GM21529 (cell line): Measurements from ENCODE around the gene GDPD5.
A peak's percentile ranks its signal among the peaks of the same experiment; 100 is the strongest.

Source experiments
- ATAC-seq: cut with Tn5 transposase; IDR thresholded peaks from one replicate; pipeline ENCODE4 v1.9.1; 2021; ENCODE audit not compliant: unreplicated experiment

The GDPD5 gene, protein sequence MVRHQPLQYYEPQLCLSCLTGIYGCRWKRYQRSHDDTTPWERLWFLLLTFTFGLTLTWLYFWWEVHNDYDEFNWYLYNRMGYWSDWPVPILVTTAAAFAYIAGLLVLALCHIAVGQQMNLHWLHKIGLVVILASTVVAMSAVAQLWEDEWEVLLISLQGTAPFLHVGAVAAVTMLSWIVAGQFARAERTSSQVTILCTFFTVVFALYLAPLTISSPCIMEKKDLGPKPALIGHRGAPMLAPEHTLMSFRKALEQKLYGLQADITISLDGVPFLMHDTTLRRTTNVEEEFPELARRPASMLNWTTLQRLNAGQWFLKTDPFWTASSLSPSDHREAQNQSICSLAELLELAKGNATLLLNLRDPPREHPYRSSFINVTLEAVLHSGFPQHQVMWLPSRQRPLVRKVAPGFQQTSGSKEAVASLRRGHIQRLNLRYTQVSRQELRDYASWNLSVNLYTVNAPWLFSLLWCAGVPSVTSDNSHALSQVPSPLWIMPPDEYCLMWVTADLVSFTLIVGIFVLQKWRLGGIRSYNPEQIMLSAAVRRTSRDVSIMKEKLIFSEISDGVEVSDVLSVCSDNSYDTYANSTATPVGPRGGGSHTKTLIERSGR

DNA sequence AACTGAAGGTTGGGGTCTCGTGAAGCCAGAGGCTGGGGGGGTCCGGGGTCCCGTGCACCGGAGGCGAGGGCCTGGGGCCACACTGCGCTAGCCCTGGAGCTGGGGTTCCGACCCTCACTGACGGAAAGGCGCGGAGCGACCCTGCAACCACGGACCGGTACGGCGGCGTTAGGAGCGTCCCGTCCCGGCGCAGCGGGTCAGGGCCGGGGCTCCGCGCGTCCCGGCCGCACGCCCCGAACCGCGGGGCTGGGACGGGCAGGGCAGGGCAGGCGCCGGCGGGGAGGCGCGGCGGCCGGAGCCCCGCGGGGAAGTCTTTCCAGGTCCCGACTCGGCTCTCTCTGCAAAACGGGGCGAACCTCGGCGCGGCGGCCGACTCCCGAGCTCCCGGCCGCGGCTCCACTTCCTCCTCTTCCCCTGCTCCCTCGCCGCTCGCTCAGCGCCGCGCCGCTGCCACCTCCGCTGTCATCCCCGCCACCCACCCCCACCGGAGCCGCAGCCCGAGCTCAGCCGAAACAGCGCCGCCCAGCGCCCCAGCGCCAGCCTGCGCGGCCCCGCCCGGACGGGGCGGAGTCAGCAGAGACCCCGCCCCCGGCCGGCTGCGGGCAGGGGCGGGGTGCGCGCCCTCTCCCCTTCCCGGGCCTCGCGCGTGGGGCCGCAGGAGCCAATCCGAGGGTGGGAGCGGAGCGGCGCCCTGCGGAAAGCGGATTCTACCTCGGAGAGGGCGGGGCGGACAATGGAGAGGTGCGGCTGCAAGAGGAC lies at the start of gene GDPD5:
GDPD5 (minus strand) TSS at position 509 of the 759 bp plus-strand sequence. CDS start 48,206 bp downstream, outside the sequence.
- peak; percentile 65 for ATAC-seq

DNA sequence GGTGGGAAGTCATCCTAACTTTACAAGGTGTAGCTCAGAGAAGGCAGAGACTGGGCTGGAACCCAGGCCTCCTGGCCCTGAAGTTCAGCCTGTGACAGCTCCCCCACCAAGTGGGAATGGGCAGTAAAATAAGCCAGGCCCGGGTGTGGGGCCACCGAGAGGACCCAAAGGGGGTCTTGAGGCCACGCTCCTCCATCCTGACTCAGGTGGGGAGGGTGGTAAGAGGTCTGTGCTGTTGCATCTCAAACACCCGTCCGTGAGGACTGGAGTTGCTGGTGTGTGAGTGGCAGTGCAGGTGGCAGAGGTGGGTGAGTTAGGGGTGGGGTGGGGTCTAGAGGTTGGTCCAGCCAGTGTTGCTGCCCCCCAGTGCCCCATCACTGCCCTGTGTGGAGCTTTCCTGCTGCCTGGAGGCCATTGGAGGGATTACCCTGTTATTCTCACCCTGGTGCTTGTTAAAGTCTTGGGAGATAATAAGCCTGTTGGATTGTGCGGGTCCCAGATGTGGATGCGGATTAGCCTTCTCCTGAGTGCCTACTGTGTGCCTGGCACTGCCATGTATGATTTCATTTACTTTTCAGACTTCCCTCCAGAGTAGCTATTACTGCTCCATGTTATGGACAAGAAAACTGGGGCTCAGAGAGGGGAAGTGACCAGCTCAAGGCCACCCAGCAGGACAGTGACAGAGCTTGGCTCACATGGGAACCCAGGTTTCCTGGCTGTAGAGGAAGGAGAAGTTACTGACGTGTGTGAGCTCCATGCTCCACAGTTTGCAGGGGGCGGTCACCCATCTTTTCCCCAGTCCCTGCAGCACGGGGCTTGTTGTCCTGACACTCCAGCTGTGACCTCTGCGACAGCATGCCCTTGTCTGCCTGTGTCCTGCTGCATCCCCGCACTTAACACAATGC lies 49.2 kb upstream of the GDPD5 start:
- ATAC-seq: no peak

DNA sequence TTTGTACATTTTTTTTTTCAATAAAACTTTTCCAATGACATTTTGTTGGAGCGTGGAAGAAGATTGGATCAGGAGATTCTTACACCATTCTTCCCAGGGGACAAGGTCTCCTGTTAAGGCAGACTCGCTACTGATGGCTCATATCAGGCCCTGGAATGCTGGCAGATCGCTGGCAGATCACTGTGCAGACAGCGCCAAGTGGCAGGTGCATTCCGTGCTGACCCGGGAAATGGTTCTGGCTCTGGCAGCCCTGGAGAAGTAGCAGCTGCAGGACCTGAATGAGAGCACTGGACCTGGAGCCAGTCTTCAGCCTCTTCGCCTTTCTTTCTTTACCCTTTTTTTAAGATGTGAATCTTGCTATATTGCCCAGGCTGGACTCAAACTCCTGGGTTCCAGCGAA lies 47.0 kb upstream of the GDPD5 start:
- ATAC-seq: no peak

DNA sequence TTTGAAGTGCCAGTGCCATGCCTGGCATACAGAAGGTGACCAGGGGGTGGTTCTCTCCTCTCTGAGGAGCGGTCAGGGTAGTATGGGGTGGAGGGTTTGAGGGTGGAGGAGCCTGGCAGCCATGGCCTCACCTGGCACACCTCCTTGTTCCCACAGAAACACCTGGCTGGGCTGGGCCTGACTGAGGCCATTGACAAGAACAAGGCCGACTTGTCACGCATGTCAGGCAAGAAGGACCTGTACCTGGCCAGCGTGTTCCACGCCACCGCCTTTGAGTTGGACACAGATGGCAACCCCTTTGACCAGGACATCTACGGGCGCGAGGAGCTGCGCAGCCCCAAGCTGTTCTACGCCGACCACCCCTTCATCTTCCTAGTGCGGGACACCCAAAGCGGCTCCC lies 45.9 kb upstream of the GDPD5 start:
- no peak for ATAC-seq

DNA sequence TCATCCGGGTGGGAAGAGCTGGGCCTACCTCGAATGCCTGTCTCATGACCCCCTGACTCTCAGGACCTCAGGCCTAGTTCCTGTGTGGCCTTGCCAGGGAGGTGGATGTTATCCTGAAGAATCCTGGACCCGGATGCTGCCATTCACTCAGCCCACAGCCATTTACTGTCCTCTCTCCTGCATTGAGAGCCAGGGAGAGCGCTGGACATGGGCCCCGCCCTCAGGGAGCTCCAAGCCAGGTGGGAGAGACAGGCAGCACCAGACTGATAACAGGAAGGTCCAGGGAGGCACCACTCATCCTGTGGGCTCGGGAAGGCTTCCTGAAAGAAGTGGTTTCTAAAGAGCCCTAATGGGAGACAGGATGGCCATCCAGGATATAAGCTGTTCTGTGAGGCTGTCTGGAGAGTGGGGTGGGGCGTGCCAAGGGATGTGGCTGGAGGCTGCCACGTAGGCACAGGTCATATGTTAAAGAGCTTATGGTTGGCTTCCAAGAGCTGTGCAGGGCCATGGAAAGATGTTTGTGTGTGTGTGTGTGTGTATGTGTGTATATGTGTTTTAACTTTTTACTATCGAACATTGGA lies 44.9 kb upstream of the GDPD5 start:
- no peak for ATAC-seq

DNA sequence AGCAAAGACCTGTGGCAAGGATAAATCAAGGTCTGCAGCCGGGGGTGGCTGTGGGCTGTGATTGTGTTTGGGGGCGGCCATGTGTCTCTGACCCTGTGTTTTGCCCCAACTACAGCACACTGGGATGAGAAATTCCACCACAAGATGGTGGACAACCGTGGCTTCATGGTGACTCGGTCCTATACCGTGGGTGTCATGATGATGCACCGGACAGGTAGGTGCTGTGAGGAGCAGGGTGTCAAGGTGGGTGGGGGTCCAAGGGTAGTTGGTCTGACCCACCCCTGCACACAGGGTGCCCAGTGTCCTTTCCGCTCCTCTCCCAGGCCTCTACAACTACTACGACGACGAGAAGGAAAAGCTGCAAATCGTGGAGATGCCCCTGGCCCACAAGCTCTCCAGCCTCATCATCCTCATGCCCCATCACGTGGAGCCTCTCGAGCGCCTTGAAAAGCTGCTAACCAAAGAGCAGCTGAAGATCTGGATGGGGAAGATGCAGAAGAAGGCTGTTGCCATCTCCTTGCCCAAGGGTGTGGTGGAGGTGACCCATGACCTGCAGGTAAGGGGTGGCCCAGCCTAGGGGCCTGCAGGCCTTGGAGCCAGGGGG lies 43.0 kb upstream of the GDPD5 start:
- ATAC-seq: no peak

DNA sequence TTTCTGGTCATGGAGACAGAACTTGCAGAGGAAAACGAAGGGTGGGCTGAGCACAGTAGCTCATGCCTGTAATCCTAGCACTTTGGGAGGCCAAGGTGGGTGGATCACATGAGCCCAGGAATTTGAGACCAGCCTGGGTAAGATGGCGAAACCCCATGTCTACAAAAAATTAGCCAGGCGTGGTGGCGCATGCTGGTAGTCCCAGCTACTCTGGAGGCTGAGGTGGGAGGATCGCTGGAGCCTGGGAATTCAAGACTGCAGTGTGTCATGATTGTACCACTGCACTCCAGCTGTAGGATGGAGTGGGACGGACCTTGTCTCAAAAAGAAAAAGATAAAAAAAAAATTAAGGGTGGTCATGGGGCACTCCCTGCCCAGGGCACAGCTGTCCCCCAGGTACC lies 42.2 kb upstream of the GDPD5 start:
- no peak for ATAC-seq

DNA sequence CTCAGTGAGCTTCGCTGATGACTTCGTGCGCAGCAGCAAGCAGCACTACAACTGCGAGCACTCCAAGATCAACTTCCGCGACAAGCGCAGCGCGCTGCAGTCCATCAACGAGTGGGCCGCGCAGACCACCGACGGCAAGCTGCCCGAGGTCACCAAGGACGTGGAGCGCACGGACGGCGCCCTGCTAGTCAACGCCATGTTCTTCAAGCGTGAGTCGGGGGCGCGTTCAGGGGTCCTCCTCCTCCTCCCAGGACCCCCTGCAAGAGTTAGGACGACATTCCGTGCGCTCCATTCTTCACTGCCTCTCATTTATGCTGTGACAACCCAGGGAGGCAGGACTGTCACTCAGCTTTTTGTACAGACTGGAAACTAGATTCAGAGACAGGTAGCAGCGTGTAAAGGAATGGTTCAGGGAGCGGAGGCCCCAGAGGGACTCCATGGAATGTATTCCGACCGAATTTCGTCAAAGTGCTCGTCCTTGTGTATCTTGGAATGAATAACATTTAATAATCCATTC lies 41.1 kb upstream of the GDPD5 start:
- no peak for ATAC-seq

DNA sequence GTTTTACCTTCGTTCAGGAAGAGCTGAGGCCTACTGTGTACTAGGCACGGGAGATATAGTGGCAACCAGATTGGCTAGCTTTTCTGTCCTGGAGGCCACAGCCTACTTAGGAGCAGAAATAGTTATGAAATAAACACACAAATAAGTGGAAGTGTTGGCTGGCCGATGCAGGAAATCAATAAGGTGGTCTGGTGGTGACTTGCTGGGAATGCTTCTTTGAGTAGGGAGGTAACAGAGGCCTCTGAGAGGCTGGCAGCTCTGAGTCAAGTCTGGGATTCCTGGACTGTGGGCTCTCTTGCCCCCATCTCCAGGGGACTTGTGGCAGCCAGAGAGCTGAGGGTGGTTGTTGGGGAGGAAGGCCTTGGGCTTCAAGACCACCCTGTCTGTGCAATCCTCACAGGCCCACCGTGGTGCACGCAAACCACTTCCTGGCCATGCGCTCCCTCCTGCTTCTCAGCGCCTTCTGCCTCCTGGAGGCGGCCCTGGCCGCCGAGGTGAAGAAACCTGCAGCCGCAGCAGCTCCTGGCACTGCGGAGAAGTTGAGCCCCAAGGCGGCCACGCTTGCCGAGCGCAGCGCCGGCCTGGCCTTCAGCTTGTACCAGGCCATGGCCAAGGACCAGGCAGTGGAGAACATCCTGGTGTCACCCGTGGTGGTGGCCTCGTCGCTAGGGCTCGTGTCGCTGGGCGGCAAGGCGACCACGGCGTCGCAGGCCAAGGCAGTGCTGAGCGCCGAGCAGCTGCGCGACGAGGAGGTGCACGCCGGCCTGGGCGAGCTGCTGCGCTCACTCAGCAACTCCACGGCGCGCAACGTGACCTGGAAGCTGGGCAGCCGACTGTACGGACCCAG lies 40.4 kb upstream of the GDPD5 start:
- ATAC-seq: no peak

DNA sequence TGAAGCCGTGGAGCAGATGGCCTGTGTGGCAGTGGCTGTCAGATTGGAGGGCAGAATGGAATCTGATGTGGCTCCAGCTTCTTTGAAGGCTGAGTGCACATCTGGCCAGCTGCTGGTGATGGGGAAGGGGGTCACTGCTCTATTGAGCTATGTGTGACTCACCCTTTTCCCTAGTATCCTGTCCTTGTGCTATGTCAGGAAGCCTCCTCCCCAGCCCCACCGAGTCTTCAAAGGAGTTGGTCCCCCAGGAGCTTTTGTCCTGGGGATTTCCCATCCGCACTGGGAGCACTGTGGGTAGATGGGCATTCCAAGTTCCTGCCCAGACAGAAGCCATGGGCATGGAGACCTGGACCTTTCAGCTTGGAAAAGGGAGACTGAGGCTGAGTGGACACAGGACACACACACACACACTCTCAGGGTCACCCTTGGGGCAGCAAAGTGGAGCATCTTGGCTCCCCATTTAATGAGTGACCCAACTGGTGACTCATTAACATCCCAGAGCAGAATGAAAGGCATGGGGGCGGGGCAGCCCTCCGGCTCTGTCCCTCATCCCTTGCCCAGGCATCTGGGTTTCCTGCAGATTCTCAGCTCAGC lies 39.6 kb upstream of the GDPD5 start:
- no peak for ATAC-seq

DNA sequence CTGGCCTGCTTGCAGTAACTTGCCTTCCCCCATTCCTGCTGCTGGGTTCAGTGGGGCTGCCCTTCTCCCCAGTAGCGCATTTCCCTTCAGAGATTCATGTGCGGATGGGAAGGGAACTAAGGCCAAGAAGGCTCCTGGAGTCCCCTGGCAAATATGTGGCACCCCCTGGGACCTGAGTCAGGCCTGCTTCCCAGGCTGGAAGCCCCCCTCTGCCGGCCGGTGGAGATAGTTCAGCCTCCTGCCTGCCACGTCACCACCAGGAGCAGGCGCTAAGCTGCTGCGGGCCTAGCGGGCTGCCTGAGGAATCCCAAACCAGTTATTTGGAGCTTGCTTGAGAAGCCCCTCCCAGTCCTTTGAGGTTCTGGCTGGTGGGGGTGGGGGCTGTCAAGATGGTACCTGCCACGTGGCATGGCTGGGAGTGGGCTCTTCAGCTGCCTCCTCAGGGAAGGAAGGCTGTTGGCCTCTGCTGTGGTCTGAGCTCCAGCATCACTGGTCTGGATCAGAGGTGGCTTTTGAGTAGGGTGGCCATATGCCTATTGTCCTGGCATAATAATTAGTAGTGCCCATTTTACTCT lies 38.3 kb upstream of the GDPD5 start:
- no peak for ATAC-seq

DNA sequence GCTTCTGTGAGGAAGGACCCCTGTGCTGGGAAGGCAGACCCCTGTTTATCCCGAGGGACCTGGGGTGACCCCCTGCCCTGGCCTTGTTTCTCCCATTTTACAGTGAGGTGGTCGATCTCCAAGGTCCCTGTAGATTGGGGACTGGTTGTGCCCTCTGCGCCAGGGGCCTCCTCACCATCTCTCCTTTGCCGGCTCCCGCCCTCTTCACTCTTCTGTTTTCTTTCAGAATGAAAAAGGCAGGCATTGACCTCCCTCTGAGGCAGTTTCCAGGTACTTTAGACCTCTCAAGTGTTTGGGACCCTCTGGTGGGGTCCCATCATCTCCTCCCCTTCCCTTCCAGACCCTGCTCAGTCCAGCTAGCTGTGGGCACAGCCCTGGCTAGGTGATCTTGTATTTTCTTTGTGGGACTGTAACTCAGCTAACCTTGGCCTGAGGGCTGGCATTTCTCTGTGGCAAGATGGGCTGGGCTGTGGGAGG lies 37.8 kb upstream of the GDPD5 start:
- no peak for ATAC-seq

DNA sequence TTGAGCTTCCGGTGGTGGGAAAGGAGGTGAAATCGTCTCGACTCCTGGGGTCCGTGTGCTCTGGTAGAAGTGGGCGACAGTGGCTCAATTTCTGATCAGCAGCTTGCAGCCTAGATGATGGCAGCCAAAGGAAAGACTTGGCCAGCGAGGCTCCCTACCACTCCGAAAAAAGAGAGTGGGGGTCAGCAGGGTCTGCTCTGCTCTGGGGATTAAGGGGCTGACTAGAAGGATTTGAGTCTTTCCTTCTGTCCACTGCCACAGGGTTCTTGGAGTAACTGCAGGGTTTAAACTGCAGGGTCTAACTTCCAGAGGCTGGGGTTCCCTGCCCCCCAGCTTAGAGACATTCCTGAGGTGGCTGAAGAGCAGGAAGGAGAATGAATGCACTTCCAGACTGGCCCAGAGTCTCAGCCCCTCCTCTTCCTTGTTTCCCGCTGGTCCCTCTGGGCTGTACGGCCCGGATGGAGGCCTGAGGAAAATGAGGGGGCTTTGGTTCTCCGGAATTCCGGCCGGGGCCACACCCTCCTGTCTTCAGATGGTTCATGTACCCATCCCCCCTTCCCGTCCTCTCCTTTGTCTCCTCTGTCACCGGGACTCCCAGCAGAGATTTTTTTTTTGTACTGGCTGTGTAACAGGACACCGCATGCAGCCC lies 37.2 kb upstream of the GDPD5 start:
- no peak for ATAC-seq

DNA sequence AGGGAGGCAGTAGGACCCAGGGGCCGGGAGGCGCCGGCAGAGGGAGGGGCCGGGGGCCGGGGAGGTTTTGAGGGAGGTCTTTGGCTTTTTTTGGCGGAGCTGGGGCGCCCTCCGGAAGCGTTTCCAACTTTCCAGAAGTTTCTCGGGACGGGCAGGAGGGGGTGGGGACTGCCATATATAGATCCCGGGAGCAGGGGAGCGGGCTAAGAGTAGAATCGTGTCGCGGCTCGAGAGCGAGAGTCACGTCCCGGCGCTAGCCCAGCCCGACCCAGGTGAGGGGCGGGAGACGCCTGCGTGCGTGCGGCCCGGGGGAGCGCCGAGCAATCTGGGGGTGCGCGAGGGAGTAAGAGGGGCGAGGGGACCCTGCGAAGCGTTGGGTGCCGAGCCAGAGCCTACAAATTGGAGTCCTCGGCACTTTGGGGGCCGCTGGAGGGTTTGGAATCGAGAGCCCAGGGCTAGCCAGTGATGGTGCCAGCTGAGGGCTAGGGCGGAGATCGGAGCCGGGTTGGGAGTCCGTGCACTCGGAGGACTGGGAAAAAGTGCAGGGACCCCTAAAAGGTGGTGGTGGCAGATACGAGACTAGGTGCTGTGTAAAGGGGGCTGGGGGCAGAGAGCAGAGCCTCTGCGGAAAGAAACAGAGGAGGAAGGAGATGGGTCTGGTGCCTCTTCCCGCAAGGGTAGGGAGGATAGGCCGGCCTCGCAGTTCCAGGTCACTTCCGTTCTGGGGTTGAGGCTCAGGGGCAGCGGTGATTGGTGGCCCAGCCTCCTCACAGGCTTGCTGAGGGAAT lies 36.5 kb upstream of the GDPD5 start, which contains the start of gene SERPINH1:
SERPINH1 (plus strand) TSS at position 206 of the 788 bp plus-strand sequence. CDS start 4,097 bp downstream, outside the sequence.
- peak; percentile 74 for ATAC-seq

DNA sequence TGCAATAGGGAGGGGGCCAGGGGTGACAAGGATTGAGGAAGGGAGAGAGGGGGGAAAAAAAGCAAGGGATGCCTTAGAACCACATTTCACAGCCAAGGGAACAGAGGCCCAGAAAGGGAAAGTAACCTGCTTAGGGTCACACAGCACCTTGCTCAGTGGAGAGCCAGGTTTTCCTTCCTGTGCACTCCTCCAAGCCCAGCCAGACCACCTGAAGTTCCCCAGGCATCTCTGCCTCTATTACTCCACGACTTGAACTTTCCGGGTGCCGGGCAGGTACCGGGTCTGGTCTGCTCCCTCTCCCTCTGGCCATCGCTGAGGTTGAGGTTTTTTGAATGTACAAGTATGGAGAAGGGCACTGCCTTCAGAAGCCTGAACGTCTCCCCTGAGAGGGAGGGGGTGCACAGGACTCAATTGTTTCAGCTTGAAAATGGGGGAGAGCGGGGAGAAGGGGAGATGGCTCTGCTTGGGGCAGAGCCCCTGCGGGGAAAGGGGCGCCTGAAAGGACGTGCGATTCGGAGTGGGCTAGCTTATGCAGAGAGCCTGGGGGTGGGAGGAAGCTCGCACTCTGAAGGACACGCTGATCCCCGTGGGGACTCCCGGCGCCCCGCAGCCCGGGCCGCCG lies 35.8 kb upstream of the GDPD5 start:
- ATAC-seq: no peak

DNA sequence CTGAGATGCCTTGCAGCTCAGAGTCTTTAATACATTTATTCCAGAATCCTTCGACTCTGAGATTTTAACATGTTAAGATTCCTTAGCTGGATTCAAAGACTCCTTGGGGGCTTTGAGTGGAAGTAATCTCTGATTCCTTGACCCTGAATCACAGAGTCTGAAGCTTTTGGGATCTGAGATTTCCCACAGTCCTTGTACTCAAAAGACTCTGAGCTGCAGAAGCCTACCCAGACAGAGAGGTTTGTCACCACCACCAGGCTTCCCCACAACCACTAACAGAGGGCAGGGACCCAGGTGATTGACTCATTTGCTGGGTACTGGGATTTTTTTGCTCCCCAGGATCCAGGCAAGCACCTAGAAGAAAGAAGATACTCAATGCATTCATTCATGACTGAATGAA lies 34.9 kb upstream of the GDPD5 start:
- ATAC-seq: no peak
